NCI-H345 (cell line): ENCODE data around the gene CHP1.
"Not testable (repeated sequence)": the region's sequence is repeated elsewhere in the genome, so short reads cannot be mapped to it uniquely, and the experiment has no call there.

ENCODE experiments used
- DNase-seq: peaks from one replicate; lab custom pipeline; 2025; lab: John Stamatoyannopoulos, UW

CHP1 gene

GRCh38 chr15:41292521-41292920 lies 61.5 kb downstream of the CHP1 start:
- DNase-seq, result no peak

- DNase-seq, result not testable (repeated sequence)
Observed at GRCh38 chr15:41301139-41301538, 70.1 kb downstream of the CHP1 start.

GRCh38 chr15:41301587-41301986 lies 70.5 kb downstream of the CHP1 start:
- no peak for DNase-seq

GRCh38 chr15:41304149-41304770 lies 73.2 kb downstream of the CHP1 start:
- no peak for DNase-seq

GRCh38 chr15:41307679-41308078 lies 76.6 kb downstream of the CHP1 start:
- DNase-seq, result no peak

GRCh38 chr15:41309226-41309905 lies 78.3 kb downstream of the CHP1 start:
- DNase-seq, result no peak

- DNase-seq, result not testable (repeated sequence)
Observed at GRCh38 chr15:41320805-41321330, 89.8 kb downstream of the CHP1 start.

- no peak for DNase-seq
Observed at GRCh38 chr15:41323611-41324010, 92.5 kb downstream of the CHP1 start.

- DNase-seq, result no peak
Observed at GRCh38 chr15:41331281-41331680, 100.2 kb downstream of the CHP1 start.
